H1 (cell line): ENCODE data around the gene ZNF433.

ENCODE experiments used
- ATF2 ChIP-seq: IDR thresholded peaks from 2 replicates; pipeline ENCODE4 v1.6.1; 2012; ENCODE audit warnings: low read length, inconsistent platforms
- CHD2 ChIP-seq: IDR thresholded peaks from 2 replicates; pipeline ENCODE4 v1.6.1; 2012; ENCODE audit warnings: low read length, improper control_type of control experiment
- EP300 ChIP-seq, 2 experiments: IDR thresholded peaks; 1 replicate in 1 of 2; 2 replicates in 1 of 2; pipeline ENCODE4 v1.6.1; 2011 to 2012; ENCODE audit warnings: low read depth in 2 of 2, low read length in 2 of 2, mild to moderate bottlenecking in 2 of 2, borderline replicate concordance in 1 of 2, inconsistent platforms in 1 of 2, moderate library complexity in 1 of 2
- EZH2 ChIP-seq: fragments of 200-600 bp; sonication (generic); IDR thresholded peaks from 2 replicates; pipeline ENCODE4 v1.7.1; 2012; ENCODE audit warnings: low read depth, mild to moderate bottlenecking, moderate library complexity, low read length, inconsistent platforms; ENCODE audit not compliant: severe bottlenecking
- JUN ChIP-seq: IDR thresholded peaks from 2 replicates; pipeline ENCODE4 v1.6.1; 2011; ENCODE audit warnings: low read depth, mild to moderate bottlenecking, improper control_type of control experiment, low read length
- JUND ChIP-seq: IDR thresholded peaks from 2 replicates; pipeline ENCODE4 v1.6.1; 2011; ENCODE audit warnings: mild to moderate bottlenecking, improper control_type of control experiment, low read length
- RFX5 ChIP-seq: IDR thresholded peaks from 2 replicates; pipeline ENCODE4 v1.6.1; 2011; ENCODE audit warnings: low read depth, low read length, improper control_type of control experiment, borderline replicate concordance
- SIN3A ChIP-seq, 2 experiments: IDR thresholded peaks in 1 of 2; conservative IDR thresholded peaks in 1 of 2; 2 replicates each; pipeline ENCODE4 v1.6.1; 2011 to 2012; ENCODE audit warnings: low read length in 2 of 2, improper control_type of control experiment in 1 of 2, low read depth in 1 of 2, mild to moderate bottlenecking in 1 of 2
- TF ChIP-seq, protein P1 (sequence below), 3 experiments: IDR thresholded peaks; 1 replicate in 2 of 3; 2 replicates in 1 of 3; pipeline versions ENCODE4 v1.5.1 to v1.6.1; 2011; ENCODE audit warnings: low read length in 3 of 3, mild to moderate bottlenecking in 3 of 3, inconsistent platforms in 2 of 3, low read depth in 1 of 3, moderate library complexity in 1 of 3; ENCODE audit not compliant: insufficient read depth in 1 of 3; ENCODE audit errors: control extremely low read depth in 1 of 3

- TF ChIP-seq EZH2 (no peak), EP300 (IDR thresholded peaks at IDR 0.05; ENCODE audit: borderline replicate concordance in 1 of 2, low read depth in 2 of 2, low read length in 2 of 2) (no peak), SIN3A (conservative IDR thresholded peaks at IDR 0.05 in 1 of 2, IDR thresholded peaks at IDR 0.05 in 1 of 2; ENCODE audit: low read depth in 1 of 2, low read length in 2 of 2) (no peak), ATF2 (no peak), JUN (no peak), RFX5 (no peak), CHD2 (no peak), JUND (no peak)
- TF ChIP-seq, protein P1, sequence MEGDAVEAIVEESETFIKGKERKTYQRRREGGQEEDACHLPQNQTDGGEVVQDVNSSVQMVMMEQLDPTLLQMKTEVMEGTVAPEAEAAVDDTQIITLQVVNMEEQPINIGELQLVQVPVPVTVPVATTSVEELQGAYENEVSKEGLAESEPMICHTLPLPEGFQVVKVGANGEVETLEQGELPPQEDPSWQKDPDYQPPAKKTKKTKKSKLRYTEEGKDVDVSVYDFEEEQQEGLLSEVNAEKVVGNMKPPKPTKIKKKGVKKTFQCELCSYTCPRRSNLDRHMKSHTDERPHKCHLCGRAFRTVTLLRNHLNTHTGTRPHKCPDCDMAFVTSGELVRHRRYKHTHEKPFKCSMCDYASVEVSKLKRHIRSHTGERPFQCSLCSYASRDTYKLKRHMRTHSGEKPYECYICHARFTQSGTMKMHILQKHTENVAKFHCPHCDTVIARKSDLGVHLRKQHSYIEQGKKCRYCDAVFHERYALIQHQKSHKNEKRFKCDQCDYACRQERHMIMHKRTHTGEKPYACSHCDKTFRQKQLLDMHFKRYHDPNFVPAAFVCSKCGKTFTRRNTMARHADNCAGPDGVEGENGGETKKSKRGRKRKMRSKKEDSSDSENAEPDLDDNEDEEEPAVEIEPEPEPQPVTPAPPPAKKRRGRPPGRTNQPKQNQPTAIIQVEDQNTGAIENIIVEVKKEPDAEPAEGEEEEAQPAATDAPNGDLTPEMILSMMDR (IDR thresholded peaks at IDR 0.05; ENCODE audit: control extremely low read depth in 1 of 3, insufficient read depth in 1 of 3, low read depth in 1 of 3, low read length in 3 of 3): no peak
Measured at GRCh38 chr19:11986754-11987153, 48.7 kb downstream of the ZNF433 start.
